Stimulated activated CD4-positive, alpha-beta T cell treated with anti-CD3 and anti-CD28 coated beads, Interleukin-2, amount 100 ng/mL, for 24 hours (primary cell): Measurements from ENCODE around the gene LVRN.
"Not testable (repeated sequence)": the region's sequence is repeated elsewhere in the genome, so short reads cannot be mapped to it uniquely, and the experiment has no call there.

Experiments used
- DNase-seq, 2 donors: peaks; one replicate each; pipeline ENCODE4 v3.0.0-alpha.2; 2020

The LVRN gene

DNA sequence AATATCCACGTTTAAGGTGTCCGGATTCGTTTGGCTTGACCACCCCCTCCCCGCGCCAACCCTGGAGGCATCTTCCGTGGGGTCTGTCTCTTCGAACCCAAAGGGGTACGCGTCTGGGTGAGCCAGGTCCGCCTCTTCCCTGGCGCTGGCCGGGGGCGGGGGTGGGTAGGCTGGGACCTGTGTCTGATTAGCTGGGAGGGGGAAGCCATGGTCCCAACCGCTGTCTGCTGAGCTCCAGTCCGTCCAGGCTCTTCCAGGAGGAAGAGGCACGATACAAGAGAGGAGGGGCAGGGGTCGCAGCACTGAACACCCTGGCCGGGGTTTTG is at the start of gene LVRN:
Gene LVRN (plus strand): TSS at position 237 of the 326 bp plus-strand sequence. CDS start 143 bp downstream, outside the sequence.
- no peak for DNase-seq

- DNase-seq: not testable (repeated sequence)
Measured at GRCh38 chr5:115913623-115914400, 48.5 kb upstream of the LVRN start.

DNA sequence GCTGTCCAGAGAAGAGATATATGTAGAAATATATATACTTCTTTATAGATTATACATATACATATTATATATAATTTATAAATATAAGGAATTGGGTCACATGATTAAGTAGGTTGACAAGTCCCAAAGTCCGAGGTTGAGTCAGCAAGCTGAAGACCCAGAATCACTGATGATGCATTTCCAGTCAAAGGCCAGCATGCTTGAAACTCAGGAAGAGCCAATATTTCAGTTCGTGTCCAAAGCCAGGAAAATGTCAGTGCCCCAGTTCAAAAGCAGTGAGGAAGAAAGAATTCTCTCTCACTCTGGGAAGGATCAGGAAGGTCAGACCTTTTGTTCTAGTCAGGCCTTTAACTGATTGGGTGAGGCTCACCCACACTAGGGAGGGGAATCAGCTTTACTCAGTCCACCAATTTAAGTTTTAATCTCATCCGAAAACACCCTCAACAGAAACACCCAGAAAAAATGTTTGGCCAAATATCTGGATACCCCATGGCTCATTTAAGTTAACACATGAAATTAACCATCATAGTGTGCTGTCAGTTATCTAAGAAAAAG is 42.0 kb upstream of the LVRN start:
- DNase-seq: no peak

DNA sequence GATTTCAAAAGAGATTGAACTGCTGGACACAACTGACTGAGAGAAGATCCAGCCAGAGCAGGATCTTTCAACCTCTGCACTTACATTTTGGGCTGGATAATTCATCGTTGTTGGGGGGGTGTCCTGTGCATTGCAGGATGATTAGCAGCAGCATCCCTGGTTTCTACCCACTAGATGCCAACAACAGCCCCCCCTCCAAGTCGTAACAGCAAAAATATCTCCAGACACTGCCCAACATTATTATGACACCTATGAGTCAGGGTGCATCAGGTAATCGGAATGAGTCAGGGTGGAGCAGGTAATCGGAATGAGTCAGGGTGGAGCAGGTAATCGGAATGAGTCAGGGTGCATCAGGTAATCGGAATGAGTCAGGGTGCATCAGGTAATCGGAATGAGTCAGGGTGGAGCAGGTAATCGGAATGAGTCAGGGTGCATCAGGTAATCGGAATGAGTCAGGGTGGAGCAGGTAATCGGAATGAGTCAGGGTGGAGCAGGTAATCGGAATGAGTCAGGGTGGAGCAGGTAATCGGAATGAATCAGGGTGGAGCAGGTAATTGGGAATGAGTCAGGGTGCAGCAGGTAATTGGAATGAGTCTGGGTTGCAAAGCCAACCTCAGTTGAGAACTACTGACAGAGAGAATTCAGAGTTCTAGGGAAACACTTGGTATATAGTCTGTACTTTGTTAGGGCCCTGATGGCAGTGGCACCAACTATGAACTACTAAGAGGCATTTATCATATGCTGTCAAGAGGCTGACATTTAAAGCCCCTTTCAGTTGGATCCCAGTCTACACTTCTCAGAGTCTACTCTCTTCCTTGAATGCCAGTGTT is 33.5 kb upstream of the LVRN start:
- DNase-seq: not testable (repeated sequence)

DNA sequence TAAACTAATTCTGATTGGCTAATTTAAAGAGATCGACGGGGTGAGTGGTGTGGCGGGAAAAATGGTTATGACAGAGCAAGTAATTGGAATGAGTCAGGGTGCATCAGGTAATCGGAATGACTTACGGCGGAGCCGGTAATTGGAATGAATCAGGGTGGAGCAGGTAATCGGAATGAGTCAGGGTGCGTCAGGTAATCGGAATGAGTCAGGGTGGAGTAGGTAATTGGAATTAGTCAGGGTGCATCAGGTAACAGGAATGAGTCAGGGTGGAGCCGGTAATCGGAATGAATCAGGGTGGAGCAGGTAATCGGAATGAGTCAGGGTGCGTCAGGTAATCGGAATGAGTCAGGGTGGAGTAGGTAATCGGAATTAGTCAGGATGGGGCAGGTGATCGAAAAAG is 32.1 kb upstream of the LVRN start:
- not testable (repeated sequence) for DNase-seq

DNA sequence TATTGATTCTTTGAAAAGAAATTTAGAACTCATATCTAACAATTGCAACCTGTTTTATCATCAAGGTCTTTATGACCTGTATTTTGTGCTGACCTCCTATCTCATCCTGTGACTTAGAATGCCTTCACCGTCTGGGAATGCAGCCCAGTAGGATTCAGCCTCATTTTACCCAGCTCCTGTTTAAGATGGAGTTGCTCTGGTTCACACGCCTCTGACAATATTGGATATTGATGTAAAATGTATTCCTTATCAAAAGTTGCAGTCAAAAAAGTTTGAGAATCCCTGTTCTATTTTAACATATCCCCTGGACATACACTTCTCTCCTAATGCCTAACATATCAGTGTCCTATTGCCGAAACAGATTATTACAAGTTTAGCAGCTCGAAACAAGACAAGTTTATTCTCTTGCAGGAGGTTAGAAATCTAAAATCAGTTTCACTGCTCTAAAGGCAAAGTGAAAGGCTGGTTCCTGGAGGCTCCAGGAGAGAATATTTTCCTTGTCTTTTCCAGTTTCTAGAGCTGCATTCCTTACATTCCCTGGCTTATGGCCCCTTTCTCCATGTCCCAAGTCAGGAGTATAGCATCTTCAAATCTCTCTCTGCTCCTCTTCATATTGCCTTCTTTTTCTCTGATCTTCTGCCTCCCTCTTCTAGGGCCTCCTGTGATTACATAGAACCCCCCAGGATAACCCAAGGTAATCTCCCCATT is 31.5 kb upstream of the LVRN start:
- no peak for DNase-seq

DNA sequence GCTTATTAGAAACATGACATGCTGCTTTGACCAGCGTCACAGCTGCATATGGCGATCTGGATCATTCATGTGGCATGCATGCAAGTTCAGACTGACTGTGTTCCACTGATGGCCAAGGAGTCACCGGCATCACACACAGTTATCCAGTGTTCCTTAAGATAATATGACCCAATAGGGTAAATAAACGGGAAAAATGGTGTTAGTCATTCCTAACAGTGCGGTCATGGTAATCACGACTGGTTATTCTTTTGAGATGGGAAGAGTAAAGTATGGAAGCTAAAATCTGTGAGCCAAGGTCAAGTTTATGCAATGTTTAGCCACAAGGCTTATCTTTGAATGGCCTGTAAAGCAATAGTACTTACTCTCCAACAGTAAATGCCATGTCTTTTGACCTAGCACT is 29.3 kb upstream of the LVRN start:
- no peak for DNase-seq

GRCh38 chr5:115934388-115934974 is 27.8 kb upstream of the LVRN start:
- no peak for DNase-seq

- no peak for DNase-seq
Measured at GRCh38 chr5:115936031-115936430, 26.2 kb upstream of the LVRN start.

DNA sequence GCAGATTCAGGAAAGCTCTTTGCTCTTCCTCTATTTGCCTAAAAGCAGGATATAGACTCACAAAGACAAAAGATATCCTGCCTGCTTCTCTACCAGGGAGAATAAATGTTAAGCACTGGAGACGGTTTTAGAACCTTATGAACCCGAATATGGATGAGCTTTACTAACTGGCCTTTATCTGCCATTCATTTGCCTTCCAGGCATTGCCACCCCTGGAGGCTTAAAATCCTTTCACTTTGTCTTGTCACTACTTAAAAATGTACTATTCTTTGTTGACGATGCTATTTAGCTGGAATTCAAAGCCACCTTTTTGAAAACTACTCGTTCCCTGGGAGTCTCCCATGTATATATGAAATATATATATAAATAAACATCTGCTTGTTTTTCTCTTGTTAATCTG is 23.2 kb upstream of the LVRN start:
- no peak for DNase-seq

GRCh38 chr5:115940080-115940810 is 22.0 kb upstream of the LVRN start:
- no peak for DNase-seq

DNA sequence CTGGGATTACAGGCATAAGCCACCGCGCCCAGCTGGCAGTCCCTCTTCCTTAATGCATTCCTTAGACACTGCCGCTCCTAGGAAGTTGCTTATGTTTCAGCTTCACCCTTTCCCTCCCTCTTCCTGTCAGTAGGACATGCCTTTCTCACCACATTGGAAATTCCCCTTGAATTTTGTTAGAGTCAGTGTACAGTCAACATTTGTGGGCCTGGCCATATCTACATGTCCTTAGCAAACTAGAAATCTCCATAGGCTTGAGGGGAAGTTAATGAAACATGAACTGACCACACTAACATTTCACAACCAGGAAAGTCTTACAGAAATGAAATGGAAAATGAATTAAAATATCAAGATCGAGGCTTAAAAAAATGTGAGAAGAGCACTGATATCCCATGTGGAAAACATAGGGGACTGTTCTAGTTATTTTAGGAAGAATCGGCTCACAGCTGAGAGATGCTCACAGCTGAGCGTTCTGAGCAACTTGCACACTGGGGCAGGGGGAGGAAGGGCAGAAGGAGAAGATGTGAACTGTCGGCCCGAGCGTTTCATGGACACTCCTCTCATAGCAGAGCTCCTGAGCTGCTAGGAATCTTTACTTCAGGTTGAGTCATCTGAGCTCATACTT is 21.1 kb upstream of the LVRN start:
- no peak for DNase-seq

GRCh38 chr5:115944501-115944900 is 17.8 kb upstream of the LVRN start:
- no peak for DNase-seq

DNA sequence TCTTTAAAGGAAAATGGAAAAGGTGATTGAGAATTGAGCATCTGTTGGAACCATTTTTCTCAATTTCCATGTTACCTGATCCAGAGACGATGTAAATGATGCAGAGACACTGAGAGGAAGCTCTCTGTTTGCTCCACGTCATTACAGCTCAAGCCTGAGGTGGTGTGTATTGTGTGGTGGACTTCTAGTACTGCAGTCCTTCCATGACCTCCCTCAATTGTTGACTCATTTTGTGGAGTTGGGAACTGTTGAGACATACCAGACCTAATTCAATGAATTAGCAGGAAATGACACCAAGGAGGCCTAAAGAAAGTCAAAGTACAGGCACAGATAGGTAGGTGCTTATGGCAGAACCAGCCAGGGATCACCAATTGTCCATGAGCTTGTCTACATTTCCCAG is 15.6 kb upstream of the LVRN start:
- no peak for DNase-seq

DNA sequence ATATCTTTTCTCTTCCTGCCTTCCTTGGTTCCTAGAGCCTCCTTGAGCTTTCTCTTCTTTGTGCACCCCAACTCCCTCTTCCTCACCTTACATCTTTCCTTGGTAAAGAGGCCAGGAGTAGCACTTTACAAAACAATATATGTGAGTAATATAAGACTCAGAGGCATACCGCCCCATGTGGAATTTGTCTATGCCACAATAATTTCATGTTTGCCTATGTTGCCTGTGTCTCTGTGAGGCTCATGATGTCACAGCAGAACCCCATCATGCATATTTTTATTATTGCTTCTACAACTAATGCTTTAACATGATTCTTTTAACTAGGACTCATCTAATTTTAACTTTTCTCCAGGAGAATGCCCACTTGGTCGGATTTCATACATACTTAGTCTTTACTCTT is 15.0 kb upstream of the LVRN start:
- no peak for DNase-seq

DNA sequence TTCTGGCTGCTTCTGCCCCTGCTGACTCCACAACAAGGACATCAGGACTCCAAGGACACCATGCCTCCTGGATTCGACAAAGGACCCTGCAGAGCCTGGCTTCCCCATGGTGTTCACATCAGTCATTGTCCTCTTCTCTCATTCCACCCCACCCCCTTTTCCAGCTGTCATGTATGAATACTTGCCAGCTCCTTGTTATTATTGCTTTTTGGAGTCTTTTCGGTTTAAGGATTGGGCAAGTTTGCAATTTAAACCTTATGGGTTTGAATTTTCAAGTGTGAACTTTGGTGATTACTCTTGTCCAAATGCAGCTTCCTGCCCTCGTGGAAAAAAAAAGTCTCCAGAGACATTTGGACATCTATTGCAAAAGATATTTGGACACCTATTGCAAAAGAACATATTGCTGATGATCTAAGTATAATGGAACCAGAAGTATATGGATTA is 14.2 kb upstream of the LVRN start:
- DNase-seq: no peak

- no peak for DNase-seq
Measured at GRCh38 chr5:115949096-115949495, 13.2 kb upstream of the LVRN start.

GRCh38 chr5:115952588-115952987 is 9.7 kb upstream of the LVRN start:
- DNase-seq: no peak

DNA sequence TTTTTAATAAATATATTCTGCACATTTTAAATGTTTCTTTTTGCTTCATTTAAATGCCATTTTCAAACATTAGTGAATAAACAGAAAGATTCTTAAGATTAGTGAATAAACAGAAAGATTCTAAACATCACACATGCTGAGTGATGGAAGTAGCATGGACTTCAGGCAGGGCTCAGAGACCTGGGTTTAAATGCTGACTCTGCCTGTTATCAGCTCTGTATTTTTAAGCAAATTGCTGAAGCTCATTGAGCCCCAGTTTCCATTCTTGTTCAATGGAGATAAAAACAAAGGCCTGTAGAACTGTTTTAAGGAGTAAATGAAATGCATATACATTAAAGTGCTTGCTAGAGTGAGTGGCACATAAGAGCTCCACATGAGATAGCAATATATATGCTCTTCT is 8.1 kb upstream of the LVRN start:
- no peak for DNase-seq

GRCh38 chr5:115956957-115957356 is 5.3 kb upstream of the LVRN start:
- DNase-seq: no peak

- no peak for DNase-seq
Measured at GRCh38 chr5:115961381-115962238, 665 bp upstream of the LVRN start.
